Lower lobe of right lung (tissue), 2 donors: ENCODE results near the gene ADAP1. TPM values are rescaled to one million over a fixed set of nuclear protein-coding genes. Genes with fewer than 3 reads are reported as not detected.

Experiments
- ATAC-seq, 2 donors: fragments of 200-7000 bp; cut with Tn5 transposase; one replicate each; pipeline ENCODE4 v1.9.1; 2020 to 2022; ENCODE audit warnings: mild to moderate bottlenecking in 2 of 2, moderate library complexity in 2 of 2
- DNase-seq: peaks from one replicate; pipeline ENCODE4 v3.0.0-alpha.2; 2020
- H3K27ac ChIP-seq: fragments of 200-600 bp; one replicate; pipeline ENCODE4 v1.8.0; 2022
- H3K27me3 ChIP-seq: fragments of 200-600 bp; one replicate; pipeline ENCODE4 v1.8.0; 2022; ENCODE audit warnings: low read depth
- H3K36me3 ChIP-seq: fragments of 200-600 bp; one replicate; pipeline ENCODE4 v1.8.0; 2022; ENCODE audit warnings: mild to moderate bottlenecking
- H3K4me1 ChIP-seq: fragments of 200-600 bp; one replicate; pipeline ENCODE4 v1.8.0; 2022
- H3K4me3 ChIP-seq: fragments of 200-600 bp; one replicate; pipeline ENCODE4 v1.8.0; 2022; ENCODE audit warnings: mild to moderate bottlenecking
- H3K9me3 ChIP-seq: fragments of 200-600 bp; one replicate; pipeline ENCODE4 v1.8.0; 2022
- intact Hi-C: fragments of 100-400 bp; cut with DNase I; formaldehyde crosslinking; loops from one replicate; pipeline ENCODE4 v1.11.0; 2022
- total RNA-seq: library from RNA; stranded (reverse); fragmentation: NEBNext Ultra II Directional; extraction: Animal tissue kit (Norgen Biotek cat#: 25700); gene quantifications from one replicate; pipeline ENCODE4 v1.2.1, GENCODE V29; 2021
- TF ChIP-seq, protein P1 (sequence below): fragments of 200-600 bp; IDR thresholded peaks from one replicate; pipeline ENCODE4 v1.8.0; 2022; ENCODE audit warnings: antibody characterized with exemption, mild to moderate bottlenecking
- donor health status: DM: no; HTN: yes; CAD: no; lungs with severe emphysema.

The ADAP1 gene
- total RNA-seq, 1 donor from 2014 or later = 33.9 TPM

DNA sequence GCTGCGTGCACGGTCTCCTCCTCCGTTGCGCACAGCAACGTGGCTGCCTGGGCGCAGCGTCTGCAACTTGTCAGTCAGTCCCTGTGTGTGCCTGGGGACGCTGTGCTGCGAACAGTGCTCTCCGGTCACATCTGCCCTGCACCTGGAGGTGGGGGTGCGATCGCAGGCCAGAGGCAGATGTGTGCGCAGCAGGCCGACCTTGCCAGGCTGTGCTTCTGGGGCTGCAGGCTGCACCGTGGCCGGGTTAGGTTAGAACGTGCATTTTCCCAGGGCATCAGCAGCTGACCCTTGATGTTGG lies 86.3 kb downstream of the ADAP1 start:
- Histone ChIP-seq H3K9me3 (no peaks in the 10 kb centered on the region), H3K4me1 (peaks cover 17% of the 10 kb centered on the region), H3K27me3 (no peaks in the 10 kb centered on the region), H3K36me3 (peaks cover 88% of the 10 kb centered on the region), H3K4me3 (no peak overlapping the region), H3K27ac (peak overlapping the region; percentile 75)
- TF ChIP-seq, protein P1, sequence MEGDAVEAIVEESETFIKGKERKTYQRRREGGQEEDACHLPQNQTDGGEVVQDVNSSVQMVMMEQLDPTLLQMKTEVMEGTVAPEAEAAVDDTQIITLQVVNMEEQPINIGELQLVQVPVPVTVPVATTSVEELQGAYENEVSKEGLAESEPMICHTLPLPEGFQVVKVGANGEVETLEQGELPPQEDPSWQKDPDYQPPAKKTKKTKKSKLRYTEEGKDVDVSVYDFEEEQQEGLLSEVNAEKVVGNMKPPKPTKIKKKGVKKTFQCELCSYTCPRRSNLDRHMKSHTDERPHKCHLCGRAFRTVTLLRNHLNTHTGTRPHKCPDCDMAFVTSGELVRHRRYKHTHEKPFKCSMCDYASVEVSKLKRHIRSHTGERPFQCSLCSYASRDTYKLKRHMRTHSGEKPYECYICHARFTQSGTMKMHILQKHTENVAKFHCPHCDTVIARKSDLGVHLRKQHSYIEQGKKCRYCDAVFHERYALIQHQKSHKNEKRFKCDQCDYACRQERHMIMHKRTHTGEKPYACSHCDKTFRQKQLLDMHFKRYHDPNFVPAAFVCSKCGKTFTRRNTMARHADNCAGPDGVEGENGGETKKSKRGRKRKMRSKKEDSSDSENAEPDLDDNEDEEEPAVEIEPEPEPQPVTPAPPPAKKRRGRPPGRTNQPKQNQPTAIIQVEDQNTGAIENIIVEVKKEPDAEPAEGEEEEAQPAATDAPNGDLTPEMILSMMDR = no peak
- intact Hi-C loops = no loop called here
- no peak for ATAC-seq
- no peak for DNase-seq

DNA sequence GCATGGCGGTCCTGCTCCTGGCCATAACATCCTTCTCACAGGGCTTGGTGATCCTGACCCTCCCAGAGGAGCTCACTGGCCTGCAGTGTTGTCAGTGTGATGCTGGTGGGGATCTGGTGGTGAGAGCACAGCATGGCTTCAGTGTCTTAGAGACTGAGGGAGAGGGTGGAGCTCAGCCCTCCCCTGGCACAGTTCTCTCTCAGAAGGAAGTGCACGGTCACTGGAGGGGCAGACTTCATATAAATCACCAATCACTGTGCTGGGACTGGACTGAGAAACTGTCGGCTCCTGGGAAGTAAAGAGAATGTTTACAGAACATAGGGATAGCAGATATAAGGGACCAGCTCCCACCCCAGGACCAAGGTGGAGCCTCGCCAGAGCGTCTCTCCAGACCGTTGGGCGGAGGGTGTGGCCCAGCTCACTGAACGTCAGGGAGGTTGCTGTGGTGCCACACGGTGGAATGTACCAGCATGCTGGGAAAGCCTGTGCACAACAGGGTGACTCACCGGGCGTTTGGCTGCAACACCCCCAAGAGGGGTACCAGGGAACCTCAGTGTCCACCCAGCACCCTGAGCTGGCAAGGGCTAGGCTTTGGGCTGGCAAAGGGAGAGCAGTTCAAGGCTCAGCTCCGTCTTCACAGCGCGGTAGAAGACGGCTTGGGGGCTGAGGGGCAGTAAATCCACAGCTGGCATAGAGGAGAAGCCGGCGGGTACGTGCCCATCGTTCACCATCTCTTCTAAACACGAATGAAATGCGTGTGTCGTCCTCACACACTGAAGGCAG lies 86.9 kb downstream of the ADAP1 start:
- DNase-seq (peak; percentile 67), ATAC-seq (peak; percentile 78 to 85)
- no peaks in the 10 kb centered on the region for H3K9me3 ChIP-seq
- peaks cover 13% of the 10 kb centered on the region for H3K4me1 ChIP-seq
- intact Hi-C loops = no loop called here
- TF ChIP-seq, protein P1 = no peak
- peak overlapping the region; percentile 75 for H3K27ac ChIP-seq
- no peak overlapping the region for H3K4me3 ChIP-seq
- H3K27me3 ChIP-seq = no peaks in the 10 kb centered on the region
- H3K36me3 ChIP-seq = peaks cover 88% of the 10 kb centered on the region

DNA sequence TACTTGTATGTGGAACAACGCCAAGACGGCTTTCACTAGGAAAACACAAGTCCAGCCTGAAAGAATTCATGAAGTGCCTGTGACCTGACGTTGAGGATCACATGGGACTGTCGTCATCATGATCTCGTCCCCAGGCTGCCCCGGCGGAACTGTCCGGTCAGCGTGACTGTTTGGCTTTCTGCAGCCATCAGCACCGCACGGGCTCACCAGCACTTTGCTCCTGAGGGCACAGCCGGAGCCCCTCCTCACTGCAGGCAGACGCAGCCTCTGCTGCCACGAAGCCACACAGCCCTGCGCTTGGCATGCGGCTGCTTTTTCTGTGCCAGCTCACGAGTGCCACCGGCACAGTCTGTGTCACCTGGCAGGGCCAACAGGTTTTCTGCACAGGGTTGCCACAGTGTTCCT lies 87.5 kb downstream of the ADAP1 start:
- TF ChIP-seq, protein P1 = no peak
- ATAC-seq = peak; percentile 64 to 84
- intact Hi-C loops = no loop called here
- Histone ChIP-seq H3K9me3 (no peaks in the 10 kb centered on the region), H3K27me3 (no peaks in the 10 kb centered on the region), H3K36me3 (peaks cover 88% of the 10 kb centered on the region), H3K4me1 (peaks cover 13% of the 10 kb centered on the region), H3K27ac (peak overlapping the region; percentile 75), H3K4me3 (no peak overlapping the region)
- DNase-seq = no peak

DNA sequence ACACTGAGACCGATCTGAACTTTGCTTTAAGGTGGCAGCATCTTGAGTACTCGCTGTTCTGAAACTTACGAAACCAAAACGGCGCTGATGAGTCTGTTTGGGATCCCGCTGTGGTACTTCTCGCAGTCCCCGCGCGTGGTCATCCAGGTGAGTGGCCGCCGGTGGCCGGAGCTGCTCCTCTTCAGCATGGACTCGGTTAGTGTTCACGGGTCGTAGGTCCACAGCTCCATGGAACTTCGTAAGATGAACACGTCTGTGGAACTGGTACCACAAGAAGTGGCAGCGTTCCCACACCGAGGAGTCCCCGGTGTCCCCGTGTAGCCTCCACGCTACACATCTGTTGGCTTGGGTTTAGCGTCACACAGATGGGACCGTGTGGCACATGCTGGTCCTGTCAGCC lies 88.6 kb downstream of the ADAP1 start:
- TF ChIP-seq, protein P1 = no peak
- Histone ChIP-seq H3K4me3 (no peak overlapping the region), H3K27ac (no peak overlapping the region), H3K27me3 (no peaks in the 10 kb centered on the region), H3K4me1 (peaks cover 13% of the 10 kb centered on the region), H3K36me3 (peaks cover 88% of the 10 kb centered on the region), H3K9me3 (no peaks in the 10 kb centered on the region)
- DNase-seq (no peak), ATAC-seq (no peak)
- intact Hi-C loops = no loop called here

DNA sequence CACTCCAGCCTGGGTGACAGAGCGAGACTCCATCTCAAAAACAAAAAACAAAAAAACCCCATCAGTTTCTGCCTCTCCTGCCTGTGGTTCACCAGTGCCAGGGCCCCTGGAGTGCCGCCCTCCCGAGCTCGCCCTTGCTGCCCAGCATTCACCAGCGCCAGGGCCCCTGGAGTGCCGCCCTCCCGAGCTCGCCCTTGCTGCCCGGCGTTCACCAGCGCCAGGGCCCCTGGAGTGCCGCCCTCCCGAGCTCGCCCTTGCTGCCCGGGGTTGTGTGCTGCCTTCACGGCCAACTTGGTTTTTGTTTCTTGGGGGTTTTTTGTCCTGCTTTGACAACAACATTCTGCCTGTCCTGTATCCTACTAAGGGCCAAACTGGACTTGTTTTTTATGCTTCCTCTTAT lies 91.4 kb downstream of the ADAP1 start:
- no peak for ATAC-seq
- no peak overlapping the region for H3K4me3 ChIP-seq
- H3K27me3 ChIP-seq = no peaks in the 10 kb centered on the region
- H3K36me3 ChIP-seq = peaks cover 95% of the 10 kb centered on the region
- intact Hi-C loops = no loop called here
- TF ChIP-seq, protein P1 = no peak
- H3K9me3 ChIP-seq = no peaks in the 10 kb centered on the region
- no peak overlapping the region for H3K27ac ChIP-seq
- peaks cover 11% of the 10 kb centered on the region for H3K4me1 ChIP-seq
- no peak for DNase-seq
